SK-N-SH (cell line): Measurements from ENCODE around the gene CSTPP1.

Source experiments
- EZH2phosphoT487 ChIP-seq: fragments of 200-600 bp; sonication (generic); IDR thresholded peaks from 2 replicates; pipeline ENCODE4 v1.6.1; 2017; ENCODE audit warnings: low read depth, mixed run types, mild to moderate bottlenecking, antibody characterized with exemption, moderate library complexity, borderline replicate concordance
- FOXJ3 ChIP-seq: sonication (generic); formaldehyde crosslinking; IDR thresholded peaks from 2 replicates; pipeline ENCODE4 v1.5.1; 2020; ENCODE audit warnings: mild to moderate bottlenecking, missing genetic modification reagents
- YY1 ChIP-seq: IDR thresholded peaks from 2 replicates; pipeline ENCODE4 v1.4.0; 2012; ENCODE audit warnings: low read depth, mild to moderate bottlenecking
- TF ChIP-seq, protein P1 (sequence below): fragments of 200-600 bp; sonication (generic); IDR thresholded peaks from 2 replicates; pipeline ENCODE4 v1.6.1; 2017; ENCODE audit warnings: antibody characterized with exemption, mild to moderate bottlenecking, moderate library complexity
- TF ChIP-seq, protein P2 (sequence below): IDR thresholded peaks from 2 replicates; pipeline ENCODE4 v1.6.1; 2012; ENCODE audit warnings: mild to moderate bottlenecking, low read depth, low read length, moderate library complexity

DNA sequence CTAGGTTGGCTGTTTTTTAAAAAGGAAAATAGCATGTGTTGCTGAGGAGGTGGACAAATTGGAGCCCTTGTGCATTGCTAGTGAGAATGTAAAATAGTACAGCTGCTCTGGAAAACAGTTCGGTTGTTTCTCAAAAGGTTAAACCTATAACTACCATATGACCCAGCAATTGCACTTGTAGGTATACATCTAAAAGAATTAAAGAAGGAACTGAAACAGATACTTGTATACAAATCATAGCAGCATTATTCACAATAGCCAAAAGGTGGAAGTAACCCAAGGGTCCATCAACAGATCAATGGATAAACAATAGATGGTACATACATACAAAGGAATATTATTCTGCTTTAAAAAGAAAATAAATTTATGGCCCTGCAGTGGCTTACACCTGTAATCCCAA, 111.4 kb downstream of the CSTPP1 start:
- TF ChIP-seq, protein P1, sequence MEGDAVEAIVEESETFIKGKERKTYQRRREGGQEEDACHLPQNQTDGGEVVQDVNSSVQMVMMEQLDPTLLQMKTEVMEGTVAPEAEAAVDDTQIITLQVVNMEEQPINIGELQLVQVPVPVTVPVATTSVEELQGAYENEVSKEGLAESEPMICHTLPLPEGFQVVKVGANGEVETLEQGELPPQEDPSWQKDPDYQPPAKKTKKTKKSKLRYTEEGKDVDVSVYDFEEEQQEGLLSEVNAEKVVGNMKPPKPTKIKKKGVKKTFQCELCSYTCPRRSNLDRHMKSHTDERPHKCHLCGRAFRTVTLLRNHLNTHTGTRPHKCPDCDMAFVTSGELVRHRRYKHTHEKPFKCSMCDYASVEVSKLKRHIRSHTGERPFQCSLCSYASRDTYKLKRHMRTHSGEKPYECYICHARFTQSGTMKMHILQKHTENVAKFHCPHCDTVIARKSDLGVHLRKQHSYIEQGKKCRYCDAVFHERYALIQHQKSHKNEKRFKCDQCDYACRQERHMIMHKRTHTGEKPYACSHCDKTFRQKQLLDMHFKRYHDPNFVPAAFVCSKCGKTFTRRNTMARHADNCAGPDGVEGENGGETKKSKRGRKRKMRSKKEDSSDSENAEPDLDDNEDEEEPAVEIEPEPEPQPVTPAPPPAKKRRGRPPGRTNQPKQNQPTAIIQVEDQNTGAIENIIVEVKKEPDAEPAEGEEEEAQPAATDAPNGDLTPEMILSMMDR, result no peak
- TF ChIP-seq, protein P2, sequence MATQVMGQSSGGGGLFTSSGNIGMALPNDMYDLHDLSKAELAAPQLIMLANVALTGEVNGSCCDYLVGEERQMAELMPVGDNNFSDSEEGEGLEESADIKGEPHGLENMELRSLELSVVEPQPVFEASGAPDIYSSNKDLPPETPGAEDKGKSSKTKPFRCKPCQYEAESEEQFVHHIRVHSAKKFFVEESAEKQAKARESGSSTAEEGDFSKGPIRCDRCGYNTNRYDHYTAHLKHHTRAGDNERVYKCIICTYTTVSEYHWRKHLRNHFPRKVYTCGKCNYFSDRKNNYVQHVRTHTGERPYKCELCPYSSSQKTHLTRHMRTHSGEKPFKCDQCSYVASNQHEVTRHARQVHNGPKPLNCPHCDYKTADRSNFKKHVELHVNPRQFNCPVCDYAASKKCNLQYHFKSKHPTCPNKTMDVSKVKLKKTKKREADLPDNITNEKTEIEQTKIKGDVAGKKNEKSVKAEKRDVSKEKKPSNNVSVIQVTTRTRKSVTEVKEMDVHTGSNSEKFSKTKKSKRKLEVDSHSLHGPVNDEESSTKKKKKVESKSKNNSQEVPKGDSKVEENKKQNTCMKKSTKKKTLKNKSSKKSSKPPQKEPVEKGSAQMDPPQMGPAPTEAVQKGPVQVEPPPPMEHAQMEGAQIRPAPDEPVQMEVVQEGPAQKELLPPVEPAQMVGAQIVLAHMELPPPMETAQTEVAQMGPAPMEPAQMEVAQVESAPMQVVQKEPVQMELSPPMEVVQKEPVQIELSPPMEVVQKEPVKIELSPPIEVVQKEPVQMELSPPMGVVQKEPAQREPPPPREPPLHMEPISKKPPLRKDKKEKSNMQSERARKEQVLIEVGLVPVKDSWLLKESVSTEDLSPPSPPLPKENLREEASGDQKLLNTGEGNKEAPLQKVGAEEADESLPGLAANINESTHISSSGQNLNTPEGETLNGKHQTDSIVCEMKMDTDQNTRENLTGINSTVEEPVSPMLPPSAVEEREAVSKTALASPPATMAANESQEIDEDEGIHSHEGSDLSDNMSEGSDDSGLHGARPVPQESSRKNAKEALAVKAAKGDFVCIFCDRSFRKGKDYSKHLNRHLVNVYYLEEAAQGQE, result no peak
- no peak for TF ChIP-seq EZH2phosphoT487
- no peak for TF ChIP-seq FOXJ3
- no peak for TF ChIP-seq YY1
